Progenitor cell of endocrine pancreas (in vitro differentiated cells): Measurements from ENCODE around the gene SMIM28. TPM values are rescaled to one million over a fixed set of nuclear protein-coding genes. Genes with fewer than 3 reads are reported as not detected.
A peak's percentile ranks its signal among the peaks of the same experiment; 100 is the strongest.

Experiments
- DNase-seq: peaks from one replicate; pipeline ENCODE4 v3.0.0; 2021; ENCODE audit warnings: low spot score; ENCODE audit not compliant: unreplicated experiment
- H3K27ac Mint-ChIP-seq: 2 replicates; pipeline ENCODE4 v1.8.0; 2021; ENCODE audit warnings: mild to moderate bottlenecking, moderate library complexity, mixed read lengths
- H3K27me3 Mint-ChIP-seq: 2 replicates; pipeline ENCODE4 v1.8.0; 2021; ENCODE audit warnings: mixed read lengths
- H3K36me3 Mint-ChIP-seq: 2 replicates; pipeline ENCODE4 v1.8.0; 2022; ENCODE audit warnings: mixed read lengths; ENCODE audit not compliant: insufficient read depth
- H3K4me1 Mint-ChIP-seq: 2 replicates; pipeline ENCODE4 v1.8.0; 2021; ENCODE audit warnings: low read depth, mixed read lengths
- H3K4me3 Mint-ChIP-seq: 2 replicates; pipeline ENCODE4 v1.8.0; 2021; ENCODE audit warnings: low read depth, mild to moderate bottlenecking, moderate library complexity, mixed read lengths
- H3K9me3 Mint-ChIP-seq: 2 replicates; pipeline ENCODE4 v1.8.0; 2021; ENCODE audit warnings: low read depth, mixed read lengths
- total RNA-seq: library from RNA; stranded (reverse); gene quantifications from 2 replicates; pipeline ENCODE4 v1.2.1, GENCODE V29; 2021
- TF ChIP-seq, protein P1 (sequence below): fragments of 200-600 bp; sonication (generic); IDR thresholded peaks from one replicate; pipeline ENCODE4 v1.5.0; 2021; ENCODE audit warnings: antibody characterized with exemption, mild to moderate bottlenecking; ENCODE audit not compliant: unreplicated experiment

Gene SMIM28
- total RNA-seq, 1 donor from 2014 or later, result not detected

DNA sequence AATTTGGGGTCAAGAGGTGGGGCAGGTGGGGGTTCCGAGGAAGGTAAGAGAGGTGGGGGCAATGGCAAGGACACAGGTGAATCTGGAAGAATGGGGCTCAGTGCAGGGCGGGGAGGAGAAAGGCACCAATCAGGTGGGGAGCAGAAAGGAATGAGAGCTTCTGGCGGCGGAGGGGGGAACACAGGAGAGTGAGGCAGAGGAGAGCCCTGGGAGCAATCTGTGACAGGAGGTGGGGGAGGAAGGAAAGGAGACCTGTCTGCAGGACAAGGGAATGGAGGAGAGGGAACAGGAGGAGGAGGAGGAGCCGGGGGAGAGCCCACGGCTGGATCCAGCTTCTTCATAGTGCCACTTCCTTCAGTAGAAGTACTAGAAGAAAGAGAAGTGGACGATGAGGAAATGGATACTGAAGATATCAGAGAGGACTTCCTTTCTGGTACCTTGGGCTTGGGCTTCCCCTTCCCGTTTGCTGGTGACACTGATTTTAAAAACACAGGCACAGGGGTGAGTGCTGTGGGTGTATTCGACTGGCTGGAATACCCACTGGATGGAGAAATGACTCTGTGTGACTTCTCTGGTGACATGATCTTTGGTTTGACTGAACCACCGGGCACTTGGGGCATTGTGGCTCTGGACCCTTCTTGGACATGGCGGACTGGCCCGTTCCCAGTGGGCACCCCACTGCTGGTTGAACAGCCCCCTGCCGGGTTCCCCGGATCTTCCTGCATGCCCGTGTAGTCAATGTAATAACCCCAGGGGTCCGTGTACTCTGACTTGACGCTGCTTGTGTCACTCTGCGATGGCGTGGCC, 53.8 kb downstream of the SMIM28 start:
- Mint-ChIP-seq H3K36me3 (peaks cover 9% of the 10 kb centered on the region), H3K4me3 (no peak overlapping the region), H3K27ac (peak overlapping the region; percentile 13), H3K4me1 (no peaks in the 10 kb centered on the region), H3K27me3 (no peaks in the 10 kb centered on the region), H3K9me3 (no peaks in the 10 kb centered on the region)
- TF ChIP-seq, protein P1, sequence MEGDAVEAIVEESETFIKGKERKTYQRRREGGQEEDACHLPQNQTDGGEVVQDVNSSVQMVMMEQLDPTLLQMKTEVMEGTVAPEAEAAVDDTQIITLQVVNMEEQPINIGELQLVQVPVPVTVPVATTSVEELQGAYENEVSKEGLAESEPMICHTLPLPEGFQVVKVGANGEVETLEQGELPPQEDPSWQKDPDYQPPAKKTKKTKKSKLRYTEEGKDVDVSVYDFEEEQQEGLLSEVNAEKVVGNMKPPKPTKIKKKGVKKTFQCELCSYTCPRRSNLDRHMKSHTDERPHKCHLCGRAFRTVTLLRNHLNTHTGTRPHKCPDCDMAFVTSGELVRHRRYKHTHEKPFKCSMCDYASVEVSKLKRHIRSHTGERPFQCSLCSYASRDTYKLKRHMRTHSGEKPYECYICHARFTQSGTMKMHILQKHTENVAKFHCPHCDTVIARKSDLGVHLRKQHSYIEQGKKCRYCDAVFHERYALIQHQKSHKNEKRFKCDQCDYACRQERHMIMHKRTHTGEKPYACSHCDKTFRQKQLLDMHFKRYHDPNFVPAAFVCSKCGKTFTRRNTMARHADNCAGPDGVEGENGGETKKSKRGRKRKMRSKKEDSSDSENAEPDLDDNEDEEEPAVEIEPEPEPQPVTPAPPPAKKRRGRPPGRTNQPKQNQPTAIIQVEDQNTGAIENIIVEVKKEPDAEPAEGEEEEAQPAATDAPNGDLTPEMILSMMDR, result no peak
- no peak for DNase-seq

DNA sequence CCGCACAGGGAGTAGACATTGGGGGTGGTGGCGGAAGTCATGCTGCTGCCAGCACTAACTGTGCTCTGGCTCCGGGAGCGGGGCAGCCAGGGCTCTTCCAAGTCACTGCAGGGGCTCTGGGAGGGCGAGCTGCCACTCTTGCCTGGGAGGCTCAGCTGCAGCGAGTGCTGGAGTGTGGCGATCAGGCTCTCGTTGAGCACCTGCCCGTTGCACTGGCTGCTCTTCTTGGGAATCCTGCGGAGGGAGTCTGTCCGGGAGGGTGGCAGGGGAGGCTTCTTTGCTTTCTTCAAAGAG, 54.3 kb downstream of the SMIM28 start:
- H3K27me3 Mint-ChIP-seq, result no peaks in the 10 kb centered on the region
- no peak for DNase-seq
- H3K36me3 Mint-ChIP-seq, result peaks cover 9% of the 10 kb centered on the region
- H3K4me3 Mint-ChIP-seq, result no peak overlapping the region
- H3K4me1 Mint-ChIP-seq, result no peaks in the 10 kb centered on the region
- TF ChIP-seq, protein P1, result no peak
- H3K9me3 Mint-ChIP-seq, result no peaks in the 10 kb centered on the region
- no peak overlapping the region for H3K27ac Mint-ChIP-seq

Other genes starting within 250 kb of the SMIM28 start
- gene ARFGEF3, start 216.0 kb upstream of the SMIM28 start, total RNA-seq, result 28.3 and 28.6 TPM in 2 replicates
- gene PBOV1, start 159.4 kb upstream of the SMIM28 start, total RNA-seq, result not detected in 2 replicates
- 67.7 and 73.2 TPM in 2 replicates for gene HEBP2, start 26.3 kb downstream of the SMIM28 start, total RNA-seq
- gene NHSL1, start 121.6 kb downstream of the SMIM28 start, total RNA-seq, result 79.0 and 86.5 TPM in 2 replicates